SK-N-SH (cell line): ENCODE measurements around the gene P2RY6. TPM values are rescaled to one million over a fixed set of nuclear protein-coding genes. Genes with fewer than 3 reads are reported as not detected.

Experiments
- CTCF ChIA-PET: fragments of 300-600, 350-600 bp; formaldehyde crosslinking; extraction: SDS; loops from one replicate; lab custom pipeline; 2021; lab: Yijun Ruan, JAX
- POLR2A ChIA-PET: fragments of 350-600 bp; sonication (Branson Sonifier 250); formaldehyde crosslinking; extraction: SDS; loops from one replicate; lab custom pipeline; 2020; ENCODE audit warnings: antibody characterized with exemption, inconsistent platforms; lab: Yijun Ruan, JAX
- DNase-seq: peaks from one replicate; pipeline ENCODE4 v3.0.0; 2012
- H2AFZ ChIP-seq: fragments of 200-600 bp; sonication (generic); 2 replicates; pipeline ENCODE4 v1.8.1; 2016; ENCODE audit warnings: antibody characterized with exemption, mild to moderate bottlenecking, low read depth
- H3F3A ChIP-seq: fragments of 200-600 bp; sonication (generic); replicated peaks from 2 replicates; pipeline ENCODE3; 2016; ENCODE audit warnings: antibody characterized with exemption, mild to moderate bottlenecking; ENCODE audit not compliant: insufficient read depth
- H3K27ac ChIP-seq, 2 experiments: fragments of 200-500 bp in 1 of 2; fragments of 200-600 bp in 1 of 2; sonication (Bioruptor generic) in 1 of 2; sonication (generic), shearing (Covaris generic) in 1 of 2; 2 replicates each; pipeline versions ENCODE4 v1.5.1 to v1.6.1; 2014 to 2016; ENCODE audit warnings: low read depth in 2 of 2, inconsistent platforms in 1 of 2, low read length in 1 of 2, mild to moderate bottlenecking in 1 of 2, mixed read lengths in 1 of 2
- H3K27me3 ChIP-seq: fragments of 200-600 bp; sonication (generic), shearing (Covaris generic); 2 replicates; pipeline ENCODE4 v1.6.1; 2016; ENCODE audit warnings: mixed run types; ENCODE audit not compliant: insufficient read depth
- H3K36me3 ChIP-seq, 2 experiments: fragments of 200-500 bp in 1 of 2; fragments of 200-600 bp in 1 of 2; sonication (Bioruptor generic) in 1 of 2; sonication (generic) in 1 of 2; replicated peaks in 1 of 2; 2 replicates each; pipeline versions ENCODE3 to v1.5.1; 2014 to 2016; ENCODE audit warnings: low read length in 1 of 2, mild to moderate bottlenecking in 1 of 2; ENCODE audit not compliant: insufficient read depth in 2 of 2, control insufficient read depth in 1 of 2
- H3K4me1 ChIP-seq, 2 experiments: fragments of 200-500 bp in 1 of 2; fragments of 200-600 bp in 1 of 2; sonication (Bioruptor generic) in 1 of 2; sonication (generic), shearing (Covaris generic) in 1 of 2; 2 replicates each; pipeline versions ENCODE4 v1.5.1 to v1.6.1; 2014 to 2016; ENCODE audit warnings: low read depth in 1 of 2, low read length in 1 of 2, mixed run types in 1 of 2; ENCODE audit not compliant: insufficient read depth in 2 of 2, control insufficient read depth in 1 of 2
- H3K4me2 ChIP-seq: fragments of 200-600 bp; sonication (generic), shearing (Covaris generic); 2 replicates; pipeline ENCODE4 v1.6.1; 2017; ENCODE audit warnings: mixed run types
- H3K4me3 ChIP-seq, 2 experiments: fragments of 200-500 bp in 1 of 2; fragments of 200-600 bp in 1 of 2; sonication (Bioruptor generic) in 1 of 2; sonication (generic), shearing (Covaris generic) in 1 of 2; 2 replicates each; pipeline versions ENCODE4 v1.5.1 to v1.8.1; 2014 to 2016; ENCODE audit warnings: low read depth in 2 of 2, inconsistent platforms in 1 of 2, low read length in 1 of 2, mild to moderate bottlenecking in 1 of 2, mixed read lengths in 1 of 2, moderate library complexity in 1 of 2
- H3K79me2 ChIP-seq: fragments of 200-600 bp; sonication (generic); 2 replicates; pipeline ENCODE4 v1.8.1; 2017; ENCODE audit warnings: mild to moderate bottlenecking; ENCODE audit not compliant: insufficient read depth
- H3K9ac ChIP-seq: fragments of 200-600 bp; sonication (generic); 2 replicates; pipeline ENCODE4 v1.6.1; 2017; ENCODE audit warnings: mixed run types
- H3K9me2 ChIP-seq: fragments of 200-600 bp; sonication (generic); 2 replicates; pipeline ENCODE4 v1.6.1; 2017; ENCODE audit warnings: mixed run types
- H3K9me3 ChIP-seq: fragments of 200-600 bp; sonication (generic); 2 replicates; pipeline ENCODE4 v1.6.1; 2017; ENCODE audit warnings: mixed run types, mild to moderate bottlenecking, moderate library complexity
- H4K20me1 ChIP-seq: fragments of 200-600 bp; sonication (generic); 2 replicates; pipeline ENCODE4 v1.6.1; 2017; ENCODE audit warnings: mild to moderate bottlenecking, mixed run types; ENCODE audit not compliant: insufficient read depth
- CHD2 ChIP-seq: fragments of 150-350 bp; IDR thresholded peaks from 2 replicates; pipeline ENCODE4 v1.6.1; 2018; ENCODE audit warnings: low read length; ENCODE audit not compliant: partially characterized antibody
- EZH2phosphoT487 ChIP-seq: fragments of 200-600 bp; sonication (generic); IDR thresholded peaks from 2 replicates; pipeline ENCODE4 v1.6.1; 2017; ENCODE audit warnings: low read depth, mixed run types, mild to moderate bottlenecking, antibody characterized with exemption, moderate library complexity, borderline replicate concordance
- FOXJ3 ChIP-seq: sonication (generic); formaldehyde crosslinking; IDR thresholded peaks from 2 replicates; pipeline ENCODE4 v1.5.1; 2020; ENCODE audit warnings: mild to moderate bottlenecking, missing genetic modification reagents
- GABPA ChIP-seq: IDR thresholded peaks from 2 replicates; pipeline ENCODE4 v1.4.0; 2012; ENCODE audit warnings: low read depth, mild to moderate bottlenecking
- GATA2 ChIP-seq: sonication (generic); formaldehyde crosslinking; IDR thresholded peaks from 2 replicates; pipeline ENCODE4 v1.5.0; 2020; ENCODE audit warnings: mild to moderate bottlenecking, missing genetic modification reagents
- IRF3 ChIP-seq: fragments of 150-350 bp; IDR thresholded peaks from 2 replicates; pipeline ENCODE4 v1.6.1; 2016; ENCODE audit warnings: mild to moderate bottlenecking, low read depth, low read length
- JUND ChIP-seq: IDR thresholded peaks from 2 replicates; pipeline ENCODE4 v1.4.0; 2012
- MAX ChIP-seq: IDR thresholded peaks from 2 replicates; pipeline ENCODE4 v1.4.0; 2012; ENCODE audit warnings: low read depth
- PBX3 ChIP-seq: IDR thresholded peaks from 2 replicates; pipeline ENCODE4; 2012
- POLR2AphosphoS5 ChIP-seq: IDR thresholded peaks from 2 replicates; pipeline ENCODE4 v1.6.1; 2012; ENCODE audit warnings: low read depth, low read length
- RCOR1 ChIP-seq: fragments of 150-350 bp; IDR thresholded peaks from 2 replicates; pipeline ENCODE4 v1.6.1; 2017; ENCODE audit warnings: antibody characterized with exemption, low read length
- REST ChIP-seq: IDR thresholded peaks from 2 replicates; pipeline ENCODE4 v1.6.1; 2012; ENCODE audit warnings: mild to moderate bottlenecking, low read depth, low read length, moderate library complexity
- SMC3 ChIP-seq: IDR thresholded peaks from 2 replicates; pipeline ENCODE4 v1.6.1; 2012; ENCODE audit warnings: low read depth, low read length, improper control_type of control experiment
- TCF12 ChIP-seq: IDR thresholded peaks from 2 replicates; pipeline ENCODE4 v1.4.0; 2012
- USF1 ChIP-seq: IDR thresholded peaks from 2 replicates; pipeline ENCODE4 v1.4.0; 2012; ENCODE audit warnings: low read depth, borderline replicate concordance
- YY1 ChIP-seq: IDR thresholded peaks from 2 replicates; pipeline ENCODE4 v1.4.0; 2012; ENCODE audit warnings: low read depth, mild to moderate bottlenecking
- WGBS: methylation state at CpG from one replicate; pipeline ENCODE4 v1.1.6; 2017; ENCODE audit warnings: low lambda C conversion rate; 5-methylcytosine and 5-hydroxymethylcytosine counted together
- polyA plus RNA-seq, 3 experiments: library from polyadenylated mRNA; depleted of rRNA; stranded (reverse); fragments of >200 nt; gene quantifications; 2 replicates each; pipeline ENCODE4 v1.2.3, GENCODE V29; 2012

The P2RY6 gene
- polyA plus RNA-seq, 1 of the 3 experiments (the other 2 are of a cell fraction): 0.15 TPM

- H4K20me1 ChIP-seq: no peaks in the 10 kb centered on the region
- no peak for DNase-seq
- ChIA-PET CTCF (interaction anchor here (0.9 to 11.6 kb wide), 6 partner anchors 29 to 407 kb away, joined by 3 to 283 read pairs (median 13); partner anchors contain the start of gene P2RY6), POLR2A (no interaction called here)
- H3K27ac ChIP-seq: no peak overlapping the region
- H3K9me3 ChIP-seq: no peaks in the 10 kb centered on the region
- no peaks in the 10 kb centered on the region for H3F3A ChIP-seq
- WGBS: 100% methylated on average over 1 of the region's 6 CpGs
- no peak overlapping the region for H3K9ac ChIP-seq
- H3K4me1 ChIP-seq: peaks cover 0 to 15% of the 10 kb centered on the region in 2 experiments; a peak in 1 of 4 replicates
- no peak overlapping the region for H3K4me2 ChIP-seq
- no peak overlapping the region for H2AFZ ChIP-seq
- H3K27me3 ChIP-seq: no peaks in the 10 kb centered on the region
- no peak overlapping the region for H3K4me3 ChIP-seq
- no peaks in the 10 kb centered on the region for H3K9me2 ChIP-seq
- H3K36me3 ChIP-seq: no peaks in the 10 kb centered on the region
- TF ChIP-seq JUND (no peak), EZH2phosphoT487 (no peak), FOXJ3 (CRISPR knock-in tag) (no peak), CHD2 (no peak), RCOR1 (no peak), GATA2 (CRISPR knock-in tag) (no peak), GABPA (no peak), PBX3 (no peak), MAX (no peak), POLR2AphosphoS5 (no peak), REST (no peak), IRF3 (no peak), SMC3 (no peak), YY1 (no peak), USF1 (no peak), TCF12 (no peak)
- no peaks in the 10 kb centered on the region for H3K79me2 ChIP-seq
Observed at GRCh38 chr11:73239111-73239521, 33.0 kb upstream of the P2RY6 start.
